ENCODE measurements around the gene PDCL2.
"Not testable (repeated sequence)": the region's sequence is repeated elsewhere in the genome, so short reads cannot be mapped to it uniquely, and the experiment has no call there.

PDCL2 gene

GRCh38 chr4:55582773-55583172 is 9.3 kb downstream of the PDCL2 start:
- not testable (repeated sequence) for DNase-seq

- DNase-seq: no peak
Observed at GRCh38 chr4:55578341-55579010, 13.6 kb downstream of the PDCL2 start.

- no peak for DNase-seq
Observed at GRCh38 chr4:55575513-55575912, 16.5 kb downstream of the PDCL2 start.

GRCh38 chr4:55574252-55574651 is 17.8 kb downstream of the PDCL2 start:
- no peak for DNase-seq

GRCh38 chr4:55571806-55572205 is 20.2 kb downstream of the PDCL2 start:
- no peak for DNase-seq

GRCh38 chr4:55568905-55569504 is 23.0 kb downstream of the PDCL2 start:
- no peak for DNase-seq

DNA sequence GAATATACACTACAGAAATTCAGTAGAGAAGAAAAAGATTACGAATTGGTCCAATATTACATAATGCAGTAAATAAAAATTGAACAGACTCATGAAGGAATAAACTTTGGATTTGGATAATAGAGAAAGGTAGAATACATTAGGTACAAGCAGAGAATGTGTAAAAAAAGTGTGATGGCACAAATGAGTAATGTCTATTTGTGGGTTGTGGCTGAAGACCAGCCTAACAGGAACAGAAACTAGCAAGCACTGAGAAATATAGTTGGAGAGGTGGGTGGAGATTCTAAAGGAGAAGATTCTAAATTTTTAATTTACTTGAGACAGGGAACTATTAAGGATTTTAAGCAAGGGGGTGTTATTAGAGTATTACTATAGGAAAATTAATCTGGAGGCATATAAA is 30.2 kb downstream of the PDCL2 start:
- DNase-seq: no peak

DNA sequence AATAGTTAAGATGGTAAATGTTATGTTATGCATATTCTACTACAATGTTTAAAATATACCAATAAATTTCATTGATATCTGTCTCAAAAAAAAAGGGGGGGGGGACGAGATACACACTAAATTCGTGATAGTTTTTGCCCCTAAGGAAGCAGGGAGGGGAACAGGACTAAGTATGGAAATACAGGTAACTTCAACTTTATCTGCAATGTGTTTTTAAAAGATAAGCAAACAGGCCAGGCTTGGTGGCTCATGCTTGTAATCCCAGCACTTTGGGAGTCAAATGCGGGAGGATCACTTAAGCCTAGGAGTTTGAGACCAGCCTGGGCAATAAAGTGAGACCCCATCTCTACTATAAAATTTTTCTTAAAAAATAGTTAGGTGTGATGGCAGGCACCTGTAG is 31.9 kb downstream of the PDCL2 start:
- DNase-seq: no peak

- DNase-seq: no peak
Observed at GRCh38 chr4:55554453-55555030, 37.5 kb downstream of the PDCL2 start.

DNA sequence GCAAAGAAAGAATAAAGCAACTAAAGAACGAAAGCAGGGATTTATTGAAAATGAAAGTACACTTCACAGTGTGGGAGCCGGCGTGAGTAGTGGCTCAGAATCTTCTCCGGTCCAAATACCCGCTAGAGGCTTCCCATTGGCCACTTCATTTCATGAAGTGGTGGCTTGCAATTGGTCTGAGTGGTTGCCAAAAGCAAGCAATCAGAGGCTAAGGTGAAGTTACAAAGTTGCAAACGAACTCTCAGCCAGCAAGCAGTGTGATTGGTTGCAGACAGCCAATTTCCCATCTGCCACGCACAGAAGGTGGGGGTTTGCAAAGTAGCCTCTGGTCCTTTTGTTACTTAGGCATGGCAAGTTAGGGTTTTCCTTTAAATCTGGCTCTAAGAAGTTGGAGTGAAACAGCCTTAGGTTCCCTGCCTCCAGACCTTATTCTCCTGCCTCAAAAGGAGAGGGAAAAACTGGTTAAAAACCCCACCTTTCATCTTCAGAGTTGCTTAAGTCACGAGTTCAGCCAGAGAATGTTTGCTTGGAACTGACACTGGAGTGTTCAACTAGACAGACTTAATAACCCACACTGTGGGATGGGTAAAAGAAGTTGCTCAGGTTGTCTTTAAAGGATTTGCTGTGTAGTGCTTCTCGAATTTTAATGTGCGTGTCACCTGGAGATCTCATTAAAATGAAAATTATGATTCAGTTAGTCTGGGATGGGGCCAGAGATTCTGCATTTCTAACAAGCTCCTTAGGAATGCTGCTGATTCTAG is 38.4 kb downstream of the PDCL2 start:
- DNase-seq: no peak

DNA sequence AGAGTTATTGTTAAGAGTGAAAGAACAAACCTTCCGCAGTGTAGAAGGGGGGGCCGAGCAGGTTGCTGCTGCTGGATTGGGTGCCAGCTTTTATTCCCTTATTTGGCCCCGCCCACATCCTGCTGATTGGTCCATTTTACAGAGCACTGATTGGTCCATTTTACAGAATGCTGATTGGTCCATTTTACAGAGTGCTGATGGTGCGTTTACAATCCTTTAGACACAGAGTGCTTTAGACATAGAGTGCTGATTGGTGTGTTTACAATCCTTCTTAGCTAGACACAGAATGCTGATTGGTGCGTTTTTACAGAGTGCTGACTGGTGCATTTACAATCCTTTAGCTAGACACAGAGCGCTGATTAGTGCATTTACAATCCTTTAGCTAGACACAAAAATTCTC is 40.1 kb downstream of the PDCL2 start:
- DNase-seq: not testable (repeated sequence)

DNA sequence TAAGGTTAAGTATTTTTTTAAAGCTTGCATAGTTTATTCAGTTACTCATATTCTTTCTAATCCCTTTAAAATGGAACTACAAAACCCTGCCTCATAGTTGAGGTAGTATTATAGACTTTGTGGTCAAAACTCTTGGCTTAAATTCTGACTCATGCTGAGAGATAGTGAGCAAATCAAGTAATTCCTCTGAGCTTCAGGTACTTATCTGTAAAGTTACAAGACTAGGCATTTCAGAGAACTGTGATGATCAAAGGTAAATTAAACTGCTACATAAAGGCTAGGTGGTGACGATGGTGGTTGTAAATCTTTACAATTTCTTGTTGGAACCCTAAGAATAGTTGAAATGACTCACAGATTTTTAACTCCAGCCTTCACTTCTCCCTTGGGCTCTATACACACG is 42.2 kb downstream of the PDCL2 start:
- DNase-seq: no peak

GRCh38 chr4:55547918-55548317 is 44.1 kb downstream of the PDCL2 start:
- no peak for DNase-seq

GRCh38 chr4:55547466-55547770 is 44.6 kb downstream of the PDCL2 start:
- DNase-seq: no peak

DNA sequence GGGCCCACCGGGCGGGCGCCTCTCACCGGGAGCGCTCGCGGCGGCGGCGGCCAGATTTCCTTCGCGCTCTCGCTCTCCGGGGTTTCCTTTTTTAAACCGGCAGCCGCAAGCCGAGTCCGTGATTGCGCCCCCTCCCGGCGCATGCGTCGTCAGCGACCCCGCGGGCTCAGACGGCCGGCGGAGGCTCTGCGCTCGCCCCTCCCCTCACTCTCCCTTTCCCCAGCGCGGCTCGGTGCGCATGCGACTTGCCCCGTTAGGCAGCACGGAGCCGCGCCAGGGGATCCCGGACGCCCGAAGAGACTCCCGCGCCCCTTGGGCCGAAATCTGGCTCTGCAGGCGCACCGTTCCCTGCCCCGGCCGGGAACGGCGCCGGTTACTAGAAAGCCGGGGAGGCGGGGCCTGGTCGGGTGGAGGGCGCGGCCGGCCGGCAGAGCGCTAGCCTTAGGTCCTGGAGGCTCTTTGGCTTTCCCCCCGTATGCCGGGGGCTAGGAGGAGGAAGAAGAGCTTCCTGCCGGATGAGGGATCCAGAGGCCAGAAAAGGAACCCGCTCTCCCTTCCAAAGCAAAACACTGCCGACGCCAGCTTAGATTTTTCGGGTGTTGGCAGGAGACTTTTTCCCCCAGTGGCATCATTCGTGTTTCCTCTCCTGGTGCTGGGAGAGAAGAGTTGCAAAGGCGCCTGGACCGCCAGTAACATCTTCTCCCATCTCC is 45.1 kb downstream of the PDCL2 start, which contains the start of gene CLOCK:
Gene CLOCK, minus strand, starts transcription at position 154 of the 710 bp plus-strand sequence. CDS start 64,124 bp downstream, outside the sequence.
- peak; percentile 79 for DNase-seq

DNA sequence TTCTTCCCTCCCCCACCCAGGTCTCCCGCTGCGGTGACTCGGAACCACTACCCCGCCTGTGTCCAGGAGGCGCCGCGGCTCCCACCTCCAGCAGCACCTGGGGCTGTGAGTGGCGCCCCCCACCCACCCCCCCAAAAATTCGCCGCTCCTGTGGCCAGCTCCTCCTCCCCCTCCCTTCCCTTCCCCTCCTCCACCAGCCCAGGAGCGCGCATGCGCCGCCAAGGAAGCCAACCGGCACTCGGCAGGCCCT is 45.6 kb downstream of the PDCL2 start:
- no peak for DNase-seq

GRCh38 chr4:55545641-55546505 is 46.2 kb downstream of the PDCL2 start:
- DNase-seq: peak; percentile 56

- no peak for DNase-seq
Observed at GRCh38 chr4:55545151-55545550, 46.9 kb downstream of the PDCL2 start.

DNA sequence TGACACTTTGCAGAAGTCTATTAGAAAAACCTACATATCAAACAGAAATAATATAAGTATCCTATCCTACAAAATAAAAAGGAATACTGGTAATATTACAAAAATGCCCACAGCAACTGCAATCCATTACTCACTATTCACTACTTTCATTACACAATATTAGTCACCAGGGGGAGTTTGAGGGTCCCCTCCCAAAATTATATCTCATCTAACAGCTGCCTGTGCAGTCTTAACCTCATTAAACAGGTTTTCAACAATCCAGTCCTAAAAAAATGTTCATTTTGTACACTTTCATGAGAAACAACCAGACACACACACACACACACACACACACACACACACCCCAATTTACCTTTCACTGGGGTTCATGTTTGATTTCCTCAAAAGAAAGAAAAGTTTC is 48.2 kb downstream of the PDCL2 start:
- no peak for DNase-seq

DNA sequence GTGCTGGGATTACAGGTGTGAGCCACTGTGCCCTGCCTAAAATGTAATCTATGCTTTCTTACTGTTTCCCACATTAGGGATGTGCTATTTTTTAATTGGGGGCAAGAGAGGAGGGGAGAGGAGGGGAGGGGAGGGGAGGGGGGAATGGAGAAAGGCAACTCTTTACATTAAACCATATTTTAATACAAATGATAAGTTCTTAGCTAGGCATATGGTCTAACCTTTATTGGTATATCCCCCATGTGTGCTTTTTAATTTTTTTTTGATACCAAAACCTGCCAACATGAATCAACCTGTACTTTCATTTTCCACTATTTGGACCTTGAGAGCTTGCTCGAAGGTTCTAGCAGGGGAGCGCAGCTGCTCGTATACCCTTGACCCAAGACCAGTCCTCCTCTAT is 51.8 kb downstream of the PDCL2 start:
- DNase-seq: no peak

- no peak for DNase-seq
Observed at GRCh38 chr4:55539658-55540057, 52.4 kb downstream of the PDCL2 start.

- DNase-seq: no peak
Observed at GRCh38 chr4:55538531-55538930, 53.5 kb downstream of the PDCL2 start.

GRCh38 chr4:55534306-55534705 is 57.7 kb downstream of the PDCL2 start:
- DNase-seq: no peak

All from stimulated activated CD4-positive, alpha-beta T cell treated with anti-CD3 and anti-CD28 coated beads, Interleukin-1b, Interleukin-23, amount 100 ng/mL, for 48 hours (primary cell).